Muscle of leg (tissue), 11 donors: ENCODE measurements around the gene ALG5. TPM values are rescaled to one million over a fixed set of nuclear protein-coding genes. Genes with fewer than 3 reads are reported as not detected.

ENCODE experiments used
- DNase-seq: peaks from one replicate; pipeline ENCODE4 v3.0.0; 2013
- H3K27ac ChIP-seq: one replicate; pipeline ENCODE4 v1.5.1; 2013; ENCODE audit warnings: mild to moderate bottlenecking, low read length, control low read depth
- H3K27me3 ChIP-seq: one replicate; pipeline ENCODE4 v1.6.1; 2013; ENCODE audit warnings: low read length; ENCODE audit not compliant: control insufficient read depth, insufficient read depth
- H3K36me3 ChIP-seq: one replicate; pipeline ENCODE4 v1.6.1; 2013; ENCODE audit warnings: low read length; ENCODE audit not compliant: control insufficient read depth, insufficient read depth
- H3K4me1 ChIP-seq: one replicate; pipeline ENCODE4 v1.6.1; 2013; ENCODE audit warnings: low read length; ENCODE audit not compliant: control insufficient read depth, insufficient read depth
- H3K4me3 ChIP-seq: one replicate; pipeline ENCODE4 v1.5.1; 2013; ENCODE audit warnings: low read length, control low read depth
- H3K9me3 ChIP-seq: replicated peaks from 2 replicates; pipeline ENCODE4 v1.6.1; 2013; ENCODE audit warnings: low read depth, low read length; ENCODE audit not compliant: control insufficient read depth
- WGBS: methylation state at CpG from one replicate; pipeline ENCODE4 v1.1.5; 2013; ENCODE audit warnings: missing lambda C conversion rate; ENCODE audit not compliant: insufficient coverage; 5-methylcytosine and 5-hydroxymethylcytosine counted together
- polyA plus RNA-seq, 8 donors: library from polyadenylated mRNA; unstranded; fragments of 120-200 nt; gene quantifications; one replicate each; pipeline versions ENCODE4 v1.2.1 to v1.2.3, GENCODE V29; 2013; ENCODE audit warnings: inconsistent platforms in 1 of 8, low replicate concordance in 1 of 8; ENCODE audit not compliant: insufficient read length in 8 of 8, insufficient read depth in 1 of 8
- total RNA-seq: library from RNA; stranded (reverse); fragments of 120-200 nt; gene quantifications from one replicate; pipeline ENCODE4 v1.2.4, GENCODE V29; 2013

Gene ALG5
- total and polyA plus RNA-seq, 9 donors: 17.9 to 27.0 (median 20.3) TPM

DNA sequence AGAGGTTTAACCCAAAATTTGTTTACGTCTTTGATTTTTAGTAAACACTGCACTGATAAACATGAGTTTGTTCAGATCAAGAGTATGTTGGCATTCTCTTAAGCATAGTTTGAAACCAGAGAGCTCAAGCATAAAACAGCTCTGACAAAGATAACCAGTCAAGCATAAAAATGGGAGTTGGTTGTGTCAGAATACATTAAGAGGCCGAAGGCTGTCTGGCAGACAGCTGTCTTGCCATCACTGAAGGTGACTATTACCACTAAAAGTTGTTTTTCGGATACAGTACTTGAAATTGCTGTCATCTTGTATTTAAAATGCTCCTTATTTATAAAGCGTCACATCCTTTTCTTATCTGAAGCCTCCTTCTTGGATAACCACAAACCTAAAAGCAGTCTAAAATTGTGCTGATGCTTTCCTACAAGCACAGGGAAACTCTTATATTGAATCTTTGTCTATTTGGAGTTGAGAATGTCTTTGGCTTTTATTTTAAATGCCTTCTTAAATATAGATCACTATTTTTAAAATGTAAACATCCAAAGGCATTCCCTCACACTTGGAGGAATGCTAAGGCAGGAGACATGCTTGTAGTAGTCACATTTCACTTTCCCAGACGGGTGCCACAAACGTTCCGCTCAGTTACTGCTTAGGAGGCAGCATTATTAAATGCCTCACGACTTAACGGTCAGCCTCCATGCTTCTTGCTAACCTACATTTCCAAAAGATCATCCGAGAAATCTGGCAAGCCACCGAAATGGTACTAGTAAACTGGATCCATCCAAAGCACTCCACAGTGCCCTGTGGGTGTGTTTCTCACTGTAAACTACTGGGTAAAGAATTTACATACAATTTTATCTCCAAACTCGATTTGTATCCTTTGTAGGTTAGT, 80.7 kb downstream of the ALG5 start:
- Histone ChIP-seq H3K27ac (peak overlapping the region; percentile 72), H3K4me1 (peaks cover 19% of the 10 kb centered on the region), H3K27me3 (peaks cover 2% of the 10 kb centered on the region), H3K9me3 (no peaks in the 10 kb centered on the region), H3K36me3 (no peaks in the 10 kb centered on the region), H3K4me3 (peak overlapping the region; percentile 52)
- DNase-seq: peak; percentile 57
- WGBS: 16% methylated on average over 4 of the region's 12 CpGs

DNA sequence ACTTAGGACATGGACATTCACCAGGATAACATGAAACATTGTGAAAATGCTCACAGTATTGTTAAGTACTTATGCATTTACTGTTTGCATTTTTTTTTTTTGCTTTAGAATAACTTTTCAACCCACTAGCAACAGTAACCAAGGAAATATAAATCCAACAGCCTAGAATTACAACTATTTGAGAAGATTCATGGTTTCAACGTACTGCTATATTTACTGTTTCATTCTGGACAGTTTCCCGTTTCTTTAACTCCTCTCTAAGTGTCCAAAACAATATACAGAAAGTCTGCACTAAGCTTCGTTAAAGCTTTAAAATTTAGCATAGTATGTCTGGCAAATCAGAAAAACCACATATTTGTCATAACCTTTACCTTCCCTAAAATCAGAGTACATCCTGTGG, 81.8 kb downstream of the ALG5 start:
- Histone ChIP-seq H3K4me3 (no peak overlapping the region), H3K27me3 (peaks cover 2% of the 10 kb centered on the region), H3K9me3 (no peaks in the 10 kb centered on the region), H3K27ac (no peak overlapping the region), H3K36me3 (no peaks in the 10 kb centered on the region), H3K4me1 (peaks cover 19% of the 10 kb centered on the region)
- DNase-seq: peak; percentile 54
- WGBS: no CpG with 5 or more reads among the region's 3 CpGs

DNA sequence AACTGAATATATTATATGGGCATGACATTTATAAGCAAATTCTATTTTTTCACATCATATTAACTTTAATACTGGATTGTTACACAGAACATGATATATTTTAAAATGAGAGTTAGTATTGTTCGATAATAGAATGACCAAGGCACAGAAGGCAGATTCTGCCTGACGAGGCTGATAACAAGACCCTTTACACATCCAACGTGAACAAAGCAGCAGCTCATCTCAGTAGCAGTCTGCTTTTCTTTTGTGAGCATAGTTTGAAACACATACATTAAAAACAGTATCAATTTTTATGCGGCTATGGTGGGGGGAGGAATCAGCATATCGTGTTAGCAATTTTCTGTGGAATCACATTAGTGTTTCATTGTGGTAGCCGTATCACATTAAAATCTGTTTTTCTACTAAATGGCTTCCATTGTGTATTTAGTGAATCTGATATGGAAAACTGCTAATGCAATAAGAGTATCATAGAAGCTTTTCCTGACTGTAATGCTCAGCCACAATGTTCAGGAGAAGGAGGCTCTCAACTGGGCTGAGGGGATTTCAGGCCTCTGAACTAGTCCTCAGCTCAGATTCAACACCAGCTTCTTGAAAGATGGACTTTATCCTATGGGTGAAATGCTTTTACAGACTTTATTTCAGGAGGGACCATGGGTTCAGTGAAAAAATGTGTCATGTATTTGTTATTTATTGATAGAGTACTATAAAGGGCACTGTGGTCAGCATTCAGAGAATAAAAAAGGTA, 83.1 kb downstream of the ALG5 start:
- WGBS: no CpG with 5 or more reads among the region's 6 CpGs
- Histone ChIP-seq H3K9me3 (no peaks in the 10 kb centered on the region), H3K36me3 (no peaks in the 10 kb centered on the region), H3K27me3 (peaks cover 2% of the 10 kb centered on the region), H3K4me1 (peaks cover 19% of the 10 kb centered on the region), H3K4me3 (no peak overlapping the region), H3K27ac (no peak overlapping the region)
- DNase-seq: no peak

DNA sequence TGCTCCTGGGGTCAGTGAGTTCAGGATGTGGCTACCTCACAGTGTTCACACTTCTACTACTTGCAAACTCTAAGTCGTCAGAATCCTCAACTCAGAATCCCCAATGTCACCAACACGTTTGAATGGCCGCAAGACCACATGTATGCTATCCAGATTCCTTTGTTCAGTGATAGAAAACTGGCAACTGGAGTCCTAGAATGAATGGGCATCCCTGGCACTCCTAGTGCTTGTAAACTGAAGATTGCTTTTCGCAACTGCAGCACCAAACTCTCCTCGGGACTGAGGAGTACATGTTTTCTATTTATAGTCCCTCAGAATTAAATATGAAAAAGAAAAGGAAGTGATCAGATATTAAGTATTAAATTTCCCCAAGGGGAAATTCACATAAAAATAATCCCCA, 84.0 kb downstream of the ALG5 start:
- DNase-seq: no peak
- WGBS: 60% methylated on average over 3 of the region's 5 CpGs
- Histone ChIP-seq H3K4me3 (no peak overlapping the region), H3K9me3 (no peaks in the 10 kb centered on the region), H3K36me3 (no peaks in the 10 kb centered on the region), H3K27me3 (no peaks in the 10 kb centered on the region), H3K27ac (no peak overlapping the region), H3K4me1 (peaks cover 11% of the 10 kb centered on the region)

DNA sequence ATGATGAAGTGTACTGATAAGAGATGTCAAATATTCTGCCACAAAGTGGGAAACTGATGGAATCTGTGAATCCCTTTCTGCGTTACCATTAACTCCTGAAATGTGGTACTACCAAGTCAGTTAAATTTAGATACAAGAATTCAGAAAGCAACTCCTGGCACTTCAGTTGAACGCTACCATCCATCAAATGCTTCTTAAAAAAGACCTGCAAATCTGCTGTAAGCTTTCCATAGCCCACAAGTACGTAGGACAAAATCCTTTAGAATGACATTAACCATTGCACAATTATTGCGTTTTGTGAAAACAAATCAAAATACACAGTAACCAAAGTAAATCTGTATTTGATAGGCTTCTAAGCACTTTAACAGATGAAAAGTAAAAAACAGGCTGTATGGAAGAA, 84.5 kb downstream of the ALG5 start:
- H3K27me3 ChIP-seq: no peaks in the 10 kb centered on the region
- no peak overlapping the region for H3K27ac ChIP-seq
- H3K4me3 ChIP-seq: no peak overlapping the region
- 71% methylated on average over 1 of the region's 4 CpGs for WGBS
- H3K36me3 ChIP-seq: no peaks in the 10 kb centered on the region
- DNase-seq: no peak
- no peaks in the 10 kb centered on the region for H3K9me3 ChIP-seq
- peaks cover 11% of the 10 kb centered on the region for H3K4me1 ChIP-seq

DNA sequence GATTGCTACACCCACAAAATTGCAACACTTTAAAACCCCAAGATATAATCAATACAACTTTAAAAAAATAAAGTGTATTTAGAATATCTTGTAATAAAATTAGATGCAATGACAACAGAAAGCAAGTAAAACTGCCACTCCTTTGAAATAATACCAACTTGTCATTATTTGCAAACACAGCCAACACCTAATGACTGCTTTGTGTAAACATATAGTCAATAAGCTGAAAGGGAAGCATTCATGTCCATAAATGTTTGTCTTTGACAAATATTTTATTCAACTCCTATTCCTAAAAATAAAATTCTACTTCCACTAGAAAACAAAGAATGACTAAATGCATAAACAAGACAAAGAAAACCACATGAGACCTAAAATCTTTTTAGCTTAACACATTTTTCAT, 85.7 kb downstream of the ALG5 start:
- Histone ChIP-seq H3K27me3 (no peaks in the 10 kb centered on the region), H3K27ac (no peak overlapping the region), H3K9me3 (no peaks in the 10 kb centered on the region), H3K4me3 (no peak overlapping the region), H3K36me3 (no peaks in the 10 kb centered on the region), H3K4me1 (peaks cover 9% of the 10 kb centered on the region)
- DNase-seq: no peak

DNA sequence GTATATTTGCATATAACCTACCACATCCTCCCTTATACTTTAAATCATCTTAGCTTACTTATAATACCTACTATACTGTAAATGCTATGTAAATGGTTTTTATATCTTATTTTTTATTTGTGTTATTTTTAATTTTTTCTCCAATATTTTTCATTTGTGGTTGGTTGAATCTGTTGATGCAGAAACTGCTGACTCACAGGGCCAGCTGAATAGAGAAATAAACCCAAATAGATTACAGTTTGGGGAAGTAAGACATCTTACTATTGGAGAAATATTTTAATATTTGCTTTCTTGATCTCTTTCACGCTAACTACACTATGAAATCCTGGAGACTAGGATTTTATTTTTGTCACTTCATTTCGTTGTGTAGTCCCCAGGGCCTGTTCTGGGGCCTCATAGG, 86.2 kb downstream of the ALG5 start:
- Histone ChIP-seq H3K27ac (no peak overlapping the region), H3K36me3 (no peaks in the 10 kb centered on the region), H3K4me3 (no peak overlapping the region), H3K9me3 (no peaks in the 10 kb centered on the region), H3K4me1 (peaks cover 9% of the 10 kb centered on the region), H3K27me3 (no peaks in the 10 kb centered on the region)
- WGBS: no CpG with 5 or more reads among the region's 2 CpGs
- no peak for DNase-seq

DNA sequence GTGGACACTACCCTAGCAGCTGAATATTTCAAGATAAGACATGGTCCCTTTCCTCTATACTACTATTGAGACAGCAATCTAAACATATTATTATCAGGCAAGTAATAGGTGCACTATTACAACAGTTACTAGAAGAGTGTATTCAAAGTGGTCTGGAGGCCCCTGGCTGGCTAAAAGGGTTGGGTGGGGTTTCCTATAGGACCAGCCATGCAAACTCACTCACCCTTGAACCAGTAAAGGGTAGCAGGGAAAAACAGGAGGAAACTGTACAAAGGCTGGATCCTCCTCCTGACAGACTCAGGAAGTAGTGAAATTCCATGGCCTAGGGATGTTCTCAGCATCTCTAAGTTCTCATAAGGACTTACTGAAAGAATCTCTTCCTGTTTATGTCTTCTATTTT, 86.8 kb downstream of the ALG5 start:
- H3K27me3 ChIP-seq: no peaks in the 10 kb centered on the region
- no peak overlapping the region for H3K4me3 ChIP-seq
- no peak for DNase-seq
- no peak overlapping the region for H3K27ac ChIP-seq
- H3K9me3 ChIP-seq: no peaks in the 10 kb centered on the region
- no peaks in the 10 kb centered on the region for H3K36me3 ChIP-seq
- peaks cover 9% of the 10 kb centered on the region for H3K4me1 ChIP-seq

DNA sequence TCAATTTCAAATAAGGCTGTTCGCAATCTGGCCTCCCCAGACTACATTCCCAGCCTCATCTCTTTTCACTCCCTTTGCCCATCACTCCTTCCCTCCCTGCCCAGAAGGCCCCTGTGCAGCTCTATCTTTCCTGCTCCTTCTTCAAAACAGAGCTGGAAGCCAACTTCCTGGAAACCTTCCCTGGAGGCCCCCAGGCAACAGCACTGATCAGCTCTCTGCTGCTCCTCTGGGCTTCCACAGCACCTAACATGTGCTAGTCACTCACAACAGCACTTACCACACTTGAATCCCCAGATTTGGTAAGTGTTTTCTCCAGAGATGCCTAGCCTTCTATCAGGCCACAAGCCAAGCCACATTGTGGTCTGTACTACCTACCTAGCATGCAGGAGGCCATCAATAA, 88.6 kb downstream of the ALG5 start:
- H3K27me3 ChIP-seq: no peaks in the 10 kb centered on the region
- no peak overlapping the region for H3K4me3 ChIP-seq
- WGBS: 100% methylated on average over 1 of the region's 1 CpG

DNA sequence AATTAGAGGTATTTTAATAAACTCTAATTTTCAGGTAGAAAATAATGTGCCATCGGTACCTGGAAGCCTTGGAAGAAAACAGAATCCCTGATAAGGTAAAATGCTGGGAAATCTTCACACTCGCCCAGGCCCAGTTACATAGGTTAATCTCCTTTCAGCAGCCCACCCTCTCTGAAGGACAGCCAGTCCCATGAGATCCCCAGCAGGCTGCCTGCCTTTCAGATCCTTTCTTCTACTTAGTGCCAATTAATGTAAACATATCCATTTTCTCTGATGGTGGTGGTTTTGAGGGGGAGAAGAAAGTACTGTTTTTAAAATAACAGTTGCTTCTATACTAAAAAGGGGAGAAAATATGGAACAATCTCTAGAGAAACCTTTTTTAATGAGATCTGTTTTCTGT, 91.3 kb downstream of the ALG5 start:
- Histone ChIP-seq H3K9me3 (no peaks in the 10 kb centered on the region), H3K27me3 (no peaks in the 10 kb centered on the region), H3K4me1 (no peaks in the 10 kb centered on the region), H3K27ac (no peak overlapping the region), H3K4me3 (no peak overlapping the region), H3K36me3 (no peaks in the 10 kb centered on the region)
- WGBS: no CpG with 5 or more reads among the region's 2 CpGs
- no peak for DNase-seq

More for the DNA sequence above, 88.6 kb downstream of the ALG5 start:
- H3K4me1 ChIP-seq: peaks cover 4% of the 10 kb centered on the region
- no peak overlapping the region for H3K27ac ChIP-seq
- no peaks in the 10 kb centered on the region for H3K9me3 ChIP-seq
- no peak for DNase-seq
- no peaks in the 10 kb centered on the region for H3K36me3 ChIP-seq
